GOT3 (cell line): ENCODE measurements around the gene CARHSP1.
"Not testable (repeated sequence)": the region's sequence is repeated elsewhere in the genome, so short reads cannot be mapped to it uniquely, and the experiment has no call there.

Experiments used
- DNase-seq: peaks from one replicate; lab custom pipeline; 2025; ENCODE audit warnings: mixed read lengths; lab: John Stamatoyannopoulos, UW

CARHSP1 gene

GRCh38 chr16:8854298-8854948 is 14.4 kb downstream of the CARHSP1 start:
- DNase-seq = no peak

GRCh38 chr16:8853611-8854010 is 15.2 kb downstream of the CARHSP1 start:
- DNase-seq = no peak

DNA sequence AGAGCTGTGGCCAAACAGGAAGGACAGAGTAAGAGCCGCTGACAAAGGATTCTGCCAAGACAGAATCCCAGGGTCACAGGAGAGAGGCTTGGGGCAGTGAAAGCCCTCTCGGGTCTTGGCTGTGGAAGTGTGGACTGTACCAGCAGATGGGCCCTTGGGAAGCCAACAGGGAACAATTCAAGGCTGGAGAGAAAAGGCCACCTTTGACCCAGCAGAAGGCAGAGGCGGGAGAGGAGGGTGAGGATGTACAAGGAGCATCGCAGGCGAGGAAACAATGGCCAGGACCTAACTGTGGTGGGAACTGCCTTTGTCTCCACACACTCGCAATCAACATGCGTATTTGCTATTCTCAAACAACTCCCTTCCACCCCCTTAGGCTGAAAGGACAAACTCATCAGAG is 15.7 kb downstream of the CARHSP1 start:
- DNase-seq = no peak

DNA sequence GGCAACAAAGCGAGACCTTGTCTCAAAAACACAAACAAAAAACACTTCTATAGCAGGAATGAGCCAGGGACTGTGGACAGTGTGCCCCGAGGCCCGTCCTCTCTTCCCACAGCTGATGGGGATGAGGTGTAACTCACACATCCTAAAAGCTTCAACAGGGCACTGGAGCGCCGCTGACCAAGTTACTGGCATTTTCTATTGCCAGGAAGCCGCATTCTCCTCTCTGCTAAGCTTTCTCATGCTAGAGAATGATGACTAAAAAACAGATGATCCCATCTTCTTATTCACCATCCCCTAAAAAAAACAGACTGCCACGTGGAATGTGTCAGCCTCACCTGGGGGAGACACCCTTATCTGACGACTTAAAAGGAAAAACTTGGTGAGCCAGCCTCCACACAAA is 16.3 kb downstream of the CARHSP1 start:
- no peak for DNase-seq

GRCh38 chr16:8851761-8852403 is 16.9 kb downstream of the CARHSP1 start:
- no peak for DNase-seq

DNA sequence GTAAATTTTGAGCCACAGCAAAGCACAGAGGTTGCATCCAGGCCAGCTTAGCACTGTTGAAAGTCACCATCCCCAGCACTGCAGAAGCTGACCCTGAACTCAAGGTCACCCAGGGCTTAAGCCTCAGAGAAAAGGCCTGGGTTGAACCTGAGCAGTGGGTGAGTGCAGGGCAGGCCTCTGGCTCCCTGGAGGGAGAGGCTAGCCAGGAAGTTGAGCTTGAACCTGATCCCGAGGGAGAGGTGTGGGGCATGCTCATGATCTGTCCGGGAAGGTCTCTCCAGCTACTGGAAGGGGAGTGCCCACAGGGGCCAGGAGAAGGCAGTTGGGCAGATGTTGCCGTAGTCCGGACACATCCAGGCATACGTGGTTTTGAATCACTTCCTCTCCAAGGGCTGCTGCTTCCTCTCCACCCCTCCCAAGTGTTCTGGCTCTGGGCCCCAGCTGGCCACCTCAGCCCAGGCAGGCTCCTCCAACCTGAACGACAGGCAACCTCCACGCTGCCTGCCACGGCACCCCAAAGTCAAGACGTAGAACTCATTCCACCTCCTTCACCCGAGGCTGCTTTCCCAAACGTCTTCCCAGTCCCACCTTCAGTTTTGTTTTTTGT is 18.4 kb downstream of the CARHSP1 start:
- DNase-seq = no peak

DNA sequence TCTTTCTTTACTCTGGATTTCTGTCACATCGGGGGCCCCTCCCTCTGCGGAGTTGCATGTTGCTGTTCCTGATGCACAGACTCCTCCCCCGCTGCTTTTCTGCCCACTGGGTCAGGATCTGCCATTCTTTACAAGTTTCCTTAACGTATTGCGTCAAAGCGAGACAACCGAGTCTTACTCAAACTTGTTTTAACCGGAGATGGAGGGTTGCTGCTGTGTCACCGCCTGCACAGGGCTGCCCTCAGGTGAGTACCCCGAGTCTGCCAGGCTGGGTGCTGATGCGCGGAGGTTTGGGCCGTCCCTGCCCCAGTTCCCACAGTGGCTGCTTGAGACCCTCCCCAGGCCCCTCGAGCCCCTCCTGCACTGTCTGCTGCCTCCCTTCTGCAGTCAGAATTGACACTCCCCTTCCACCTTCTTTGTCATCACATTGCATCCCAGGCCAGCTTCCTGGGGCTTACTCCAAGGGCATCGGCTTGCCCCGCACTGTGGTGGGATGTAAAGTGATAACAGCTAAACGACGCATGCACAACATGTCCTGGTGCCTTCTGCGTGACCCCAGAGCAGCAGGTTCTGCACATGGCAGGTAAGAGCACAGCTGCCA is 19.3 kb downstream of the CARHSP1 start:
- DNase-seq = no peak

- no peak for DNase-seq
Observed at GRCh38 chr16:8848939-8849391, 19.8 kb downstream of the CARHSP1 start.

DNA sequence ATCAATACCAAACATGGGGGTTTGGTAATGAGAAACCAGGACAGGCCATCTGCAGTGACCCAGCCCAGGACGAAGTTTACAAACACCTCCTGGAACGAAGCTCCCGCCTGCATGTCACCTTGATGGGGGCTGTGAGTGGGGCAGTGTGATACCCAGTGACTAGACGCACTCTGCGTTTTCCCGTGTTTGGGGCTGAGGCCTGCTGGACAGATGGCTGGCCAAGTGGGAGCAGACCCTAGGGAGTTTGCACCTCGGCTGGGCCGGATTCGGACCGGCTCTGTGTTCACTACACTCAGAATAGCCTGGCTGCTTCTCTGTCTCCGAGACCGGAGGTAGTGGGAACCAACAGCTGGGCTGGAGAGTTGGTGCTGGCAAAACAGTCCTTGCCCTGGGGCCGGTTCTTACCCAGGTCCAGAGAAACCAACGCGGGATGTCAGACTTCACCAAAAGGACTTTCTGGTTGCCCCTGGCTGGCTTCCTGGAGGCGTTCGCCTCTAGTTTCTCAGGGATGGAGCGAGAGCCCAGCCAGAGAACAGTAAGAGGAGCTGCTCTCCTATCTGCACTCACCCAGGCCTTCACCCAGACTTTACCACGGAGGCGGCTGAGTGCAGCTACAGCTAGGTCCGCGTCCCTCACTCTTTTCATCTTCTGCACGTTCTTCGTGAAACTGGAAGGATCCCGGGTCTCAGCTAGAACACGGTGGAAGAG is 20.4 kb downstream of the CARHSP1 start:
- no peak for DNase-seq

- DNase-seq = no peak
Observed at GRCh38 chr16:8847623-8848022, 21.2 kb downstream of the CARHSP1 start.

- DNase-seq = no peak
Observed at GRCh38 chr16:8847145-8847544, 21.7 kb downstream of the CARHSP1 start.

DNA sequence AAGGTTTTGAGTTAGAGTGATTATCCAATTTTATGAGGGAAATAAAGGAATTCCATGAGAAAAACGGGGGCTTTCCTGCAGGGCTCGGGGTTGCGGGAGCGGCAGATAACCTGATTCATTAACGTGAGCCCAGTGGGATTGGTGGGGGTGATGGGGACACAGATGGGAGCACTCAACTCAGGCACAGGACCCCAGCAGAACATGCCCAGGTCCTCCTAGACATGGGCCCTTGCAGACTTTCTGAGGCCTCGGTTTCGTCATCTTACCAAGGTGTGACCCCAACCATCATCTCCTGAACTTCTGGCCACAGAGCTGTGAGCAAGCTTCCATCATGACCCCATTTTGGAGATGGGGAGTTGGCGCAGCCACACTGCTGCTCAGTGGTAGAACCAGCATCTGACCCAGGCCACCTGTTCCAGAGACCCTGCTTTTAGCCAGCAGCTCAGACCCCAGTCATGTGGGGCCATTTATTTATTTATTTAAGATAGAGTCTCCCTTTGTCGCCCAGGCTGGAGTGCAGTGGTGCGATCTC is 22.3 kb downstream of the CARHSP1 start:
- DNase-seq = no peak

GRCh38 chr16:8845699-8846298 is 23.0 kb downstream of the CARHSP1 start:
- no peak for DNase-seq

DNA sequence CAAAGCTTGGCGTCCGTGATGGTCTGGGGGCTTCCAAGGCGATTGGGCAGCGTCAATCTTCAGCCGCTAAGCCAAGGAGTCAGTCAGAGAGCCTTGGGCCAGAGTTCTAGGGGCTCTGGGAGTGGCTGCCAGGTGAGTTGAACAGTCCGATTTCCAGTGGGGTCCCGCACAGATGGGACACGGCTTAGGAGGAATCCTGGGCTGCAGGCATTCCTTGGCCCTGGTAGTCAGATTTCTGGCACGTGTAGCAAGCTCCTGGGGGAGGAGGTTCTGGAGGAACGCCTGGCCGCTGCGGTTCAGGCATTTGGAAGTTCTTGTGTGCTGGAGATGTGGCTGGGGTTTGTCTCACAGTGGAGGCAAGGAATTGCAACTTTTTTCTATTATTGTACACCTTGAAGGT is 25.5 kb downstream of the CARHSP1 start:
- not testable (repeated sequence) for DNase-seq

DNA sequence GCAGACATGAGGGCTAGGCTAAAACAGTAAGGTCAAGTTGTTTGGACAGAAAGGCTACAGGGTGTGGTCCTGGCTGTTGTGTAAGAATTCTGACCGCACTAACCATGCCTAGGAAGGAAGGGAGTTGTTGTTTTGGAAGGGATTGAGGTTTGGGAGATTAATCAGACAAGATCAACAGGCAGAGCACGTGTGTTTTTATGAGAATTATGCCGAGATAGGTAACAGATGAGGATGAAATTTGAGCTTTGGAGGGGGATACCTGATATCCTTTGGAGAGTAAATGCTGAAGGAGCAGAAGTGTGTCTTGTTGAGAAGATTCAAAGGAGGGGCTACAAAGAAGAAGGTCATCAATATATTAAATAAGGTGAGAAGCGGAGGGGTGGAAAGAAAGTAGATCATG is 26.8 kb downstream of the CARHSP1 start:
- DNase-seq = not testable (repeated sequence)

DNA sequence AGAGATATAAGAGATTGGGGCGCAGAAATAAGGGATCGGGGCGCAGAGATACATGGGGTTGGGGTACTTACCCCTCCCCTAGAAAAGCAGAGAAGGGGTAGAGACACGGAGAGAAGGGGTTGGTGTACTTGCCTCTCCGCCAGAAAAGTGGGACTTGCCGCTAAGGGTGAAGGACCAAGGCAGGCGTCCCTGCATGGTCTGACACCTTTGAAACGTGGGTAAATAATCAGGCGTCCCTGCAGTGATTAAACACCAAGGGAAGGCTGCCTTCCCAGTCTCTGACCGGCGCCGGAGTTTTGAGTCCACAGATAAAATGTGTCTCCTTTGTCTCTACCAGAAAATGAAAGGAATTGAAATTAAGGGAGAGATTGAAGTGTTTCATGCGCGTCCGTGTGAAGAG is 31.2 kb downstream of the CARHSP1 start:
- DNase-seq = not testable (repeated sequence)

GRCh38 chr16:8836797-8837196 is 32.0 kb downstream of the CARHSP1 start:
- not testable (repeated sequence) for DNase-seq

DNA sequence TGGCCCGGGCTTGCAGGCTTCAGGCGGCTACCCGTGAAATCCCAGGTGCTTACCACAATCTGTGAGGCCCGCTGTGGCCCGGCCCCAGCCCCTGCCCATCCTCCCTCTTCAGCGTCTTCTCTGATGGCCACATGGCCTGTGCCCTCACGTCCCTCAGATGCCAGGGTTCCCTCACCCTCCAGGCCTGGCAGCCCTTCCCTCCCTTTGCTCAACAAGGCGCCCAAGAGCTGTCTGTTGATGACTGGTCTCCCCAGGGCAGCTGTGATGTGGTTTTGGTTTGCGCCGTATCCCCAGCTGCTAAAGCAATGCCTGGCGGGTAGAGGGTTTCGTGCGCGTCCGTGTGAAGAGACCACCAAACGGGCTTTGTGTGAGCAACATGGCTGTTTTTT is 36.1 kb downstream of the CARHSP1 start:
- DNase-seq = no peak

DNA sequence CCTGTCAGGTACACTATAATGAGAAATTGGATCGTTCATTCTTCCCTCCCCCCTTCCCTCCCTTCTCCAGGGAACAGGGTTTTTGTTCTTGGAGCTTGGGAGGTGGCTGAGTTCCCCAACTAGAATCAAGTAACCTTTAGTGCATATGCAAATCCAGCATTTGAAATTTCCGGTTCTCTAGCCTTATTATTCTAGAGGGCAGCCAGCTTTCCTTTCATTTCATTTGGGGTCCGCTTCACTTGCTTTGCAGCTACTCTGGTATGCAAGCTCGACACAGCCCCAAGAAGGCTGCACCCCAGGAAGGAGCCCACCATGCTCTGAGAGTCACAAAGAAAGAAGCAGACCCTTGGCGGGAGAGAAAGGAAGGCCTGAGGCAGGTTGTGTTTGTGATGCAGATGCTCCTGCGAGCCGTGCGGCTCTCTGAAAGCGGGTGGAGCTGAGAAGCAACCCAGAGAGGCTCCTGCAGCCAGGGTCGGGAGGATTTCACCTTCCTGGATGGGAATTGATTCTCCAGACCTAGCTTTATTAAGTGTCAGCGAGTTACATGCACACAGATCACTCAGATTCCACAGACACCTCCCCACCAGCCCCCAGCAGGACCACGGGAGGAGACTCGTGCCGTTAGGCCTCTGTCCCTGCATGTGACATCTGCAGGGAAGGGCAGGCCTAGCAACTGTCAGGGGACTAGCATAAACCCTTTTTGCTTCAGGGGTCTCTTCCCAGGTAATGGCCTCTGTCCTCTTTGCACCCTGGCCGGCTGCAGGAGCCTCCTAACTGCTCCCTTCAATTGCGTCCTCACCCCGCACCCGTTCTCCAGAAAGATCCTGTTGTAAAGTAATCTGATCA is 36.7 kb downstream of the CARHSP1 start:
- no peak for DNase-seq

DNA sequence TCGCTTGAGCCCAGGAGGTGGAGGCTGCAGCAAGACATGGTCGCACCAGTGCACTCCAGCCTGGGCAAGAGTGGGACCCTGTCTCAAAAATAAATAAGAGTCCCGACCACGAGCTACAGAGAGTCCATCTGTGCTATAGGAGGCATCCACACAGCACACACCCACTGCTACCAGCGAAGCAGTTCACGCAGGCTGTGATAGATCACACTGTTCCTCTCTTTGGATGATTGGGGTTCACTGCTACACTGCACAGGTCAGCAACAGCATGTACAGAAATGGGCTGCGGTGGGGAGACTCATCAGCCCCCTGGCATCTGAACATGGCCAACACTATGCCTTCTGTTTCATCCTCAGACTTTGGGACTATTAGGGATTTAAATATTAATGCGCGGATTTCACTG is 37.4 kb downstream of the CARHSP1 start:
- no peak for DNase-seq
